ENCODE results near the gene DCTN1. TPM values are rescaled to one million over a fixed set of nuclear protein-coding genes. Genes with fewer than 3 reads are reported as not detected.

Gene DCTN1
- total RNA-seq, 2 donors from 2014 or later, result 93.9 to 294 TPM

GRCh38 chr2:74364533-74365505 is 15.3 kb downstream of the DCTN1 start:
- no peaks in the 10 kb centered on the region for H3K4me1 ChIP-seq (replicated peaks)
- no peaks in the 10 kb centered on the region for H3K27me3 ChIP-seq (replicated peaks; ENCODE audit: insufficient read depth)
- H3K4me3 ChIP-seq, result no peak overlapping the region
- H3K36me3 ChIP-seq, result peaks cover 33 to 50% of the 10 kb centered on the region in 2 donors
- H3K9me3 ChIP-seq, result no peaks in the 10 kb centered on the region
- TF ChIP-seq CTCF (IDR thresholded peaks at IDR 0.05) (no peak), POLR2A (IDR thresholded peaks at IDR 0.05) (no peak), POLR2AphosphoS5 (IDR thresholded peaks at IDR 0.05) (no peak)
- intact Hi-C loops (cut with DNase I), result no loop called here
- 69% methylated on average over 8 of the region's 8 CpGs for WGBS
- no peak for DNase-seq (ENCODE audit: low spot score)
- no peak overlapping the region for H3K27ac ChIP-seq

- Histone ChIP-seq H3K27me3 (replicated peaks; ENCODE audit: insufficient read depth) (no peaks in the 10 kb centered on the region), H3K27ac (no peak overlapping the region), H3K36me3 (peaks cover 6 to 16% of the 10 kb centered on the region in 2 donors), H3K4me3 (no peak overlapping the region), H3K9me3 (no peaks in the 10 kb centered on the region), H3K4me1 (replicated peaks) (no peaks in the 10 kb centered on the region)
- WGBS, result 83% methylated on average over 11 of the region's 11 CpGs
- intact Hi-C loops (cut with DNase I), result no loop called here
- no peak for DNase-seq (ENCODE audit: low spot score)
- TF ChIP-seq CTCF (IDR thresholded peaks at IDR 0.05) (no peak), POLR2AphosphoS5 (IDR thresholded peaks at IDR 0.05) (no peak), POLR2A (IDR thresholded peaks at IDR 0.05) (no peak)
Observed at GRCh38 chr2:74361327-74361726, 18.8 kb downstream of the DCTN1 start.

GRCh38 chr2:74357627-74358026 is 22.5 kb downstream of the DCTN1 start:
- DNase-seq (ENCODE audit: low spot score), result no peak
- Histone ChIP-seq H3K9me3 (no peaks in the 10 kb centered on the region), H3K4me3 (no peak overlapping the region), H3K36me3 (peaks cover 4 to 7% of the 10 kb centered on the region in 2 donors), H3K27me3 (replicated peaks; ENCODE audit: insufficient read depth) (no peaks in the 10 kb centered on the region), H3K4me1 (replicated peaks) (no peaks in the 10 kb centered on the region), H3K27ac (no peak overlapping the region)
- TF ChIP-seq POLR2A (IDR thresholded peaks at IDR 0.05) (no peak), CTCF (IDR thresholded peaks at IDR 0.05) (no peak), POLR2AphosphoS5 (IDR thresholded peaks at IDR 0.05) (no peak)
- intact Hi-C loops (cut with DNase I), result no loop called here

- Histone ChIP-seq H3K27me3 (replicated peaks; ENCODE audit: insufficient read depth) (no peaks in the 10 kb centered on the region), H3K4me1 (replicated peaks) (no peaks in the 10 kb centered on the region), H3K4me3 (no peak overlapping the region), H3K36me3 (no peaks in the 10 kb centered on the region), H3K27ac (no peak overlapping the region), H3K9me3 (no peaks in the 10 kb centered on the region)
- no peak for TF ChIP-seq POLR2AphosphoS5 (IDR thresholded peaks at IDR 0.05)
- TF ChIP-seq POLR2A (IDR thresholded peaks at IDR 0.05), result no peak
- TF ChIP-seq CTCF (IDR thresholded peaks at IDR 0.05), result no peak
- intact Hi-C loops (cut with DNase I), result no loop called here
- WGBS, result 74% methylated on average over 4 of the region's 4 CpGs
- no peak for DNase-seq (ENCODE audit: low spot score)
Observed at GRCh38 chr2:74349889-74350288, 30.2 kb downstream of the DCTN1 start.

GRCh38 chr2:74347742-74348141 is 32.4 kb downstream of the DCTN1 start:
- no peaks in the 10 kb centered on the region for H3K9me3 ChIP-seq
- H3K4me3 ChIP-seq, result no peak overlapping the region
- no peak overlapping the region for H3K27ac ChIP-seq
- H3K27me3 ChIP-seq (replicated peaks; ENCODE audit: insufficient read depth), result no peaks in the 10 kb centered on the region
- DNase-seq (ENCODE audit: low spot score), result no peak
- H3K4me1 ChIP-seq (replicated peaks), result no peaks in the 10 kb centered on the region
- intact Hi-C loops (cut with DNase I), result no loop called here
- no peak for TF ChIP-seq CTCF (IDR thresholded peaks at IDR 0.05)
- no peak for TF ChIP-seq POLR2A (IDR thresholded peaks at IDR 0.05)
- TF ChIP-seq POLR2AphosphoS5 (IDR thresholded peaks at IDR 0.05), result no peak
- H3K36me3 ChIP-seq, result no peaks in the 10 kb centered on the region
- 77% methylated on average over 3 of the region's 3 CpGs for WGBS
